ENCODE results near the gene IGSF6. TPM values are rescaled to one million over a fixed set of nuclear protein-coding genes. Genes with fewer than 3 reads are reported as not detected.
"Not testable (repeated sequence)": the region's sequence is repeated elsewhere in the genome, so short reads cannot be mapped to it uniquely, and the experiment has no call there.

The IGSF6 gene, protein sequence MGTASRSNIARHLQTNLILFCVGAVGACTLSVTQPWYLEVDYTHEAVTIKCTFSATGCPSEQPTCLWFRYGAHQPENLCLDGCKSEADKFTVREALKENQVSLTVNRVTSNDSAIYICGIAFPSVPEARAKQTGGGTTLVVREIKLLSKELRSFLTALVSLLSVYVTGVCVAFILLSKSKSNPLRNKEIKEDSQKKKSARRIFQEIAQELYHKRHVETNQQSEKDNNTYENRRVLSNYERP
- polyA plus RNA-seq (2013, experiment 1 of 4), result not detected
- polyA plus RNA-seq (2013, experiment 2 of 4), result not detected
- polyA plus RNA-seq (2013, experiment 3 of 4), result not detected
- polyA plus RNA-seq (2013, experiment 4 of 4), result not detected

DNA sequence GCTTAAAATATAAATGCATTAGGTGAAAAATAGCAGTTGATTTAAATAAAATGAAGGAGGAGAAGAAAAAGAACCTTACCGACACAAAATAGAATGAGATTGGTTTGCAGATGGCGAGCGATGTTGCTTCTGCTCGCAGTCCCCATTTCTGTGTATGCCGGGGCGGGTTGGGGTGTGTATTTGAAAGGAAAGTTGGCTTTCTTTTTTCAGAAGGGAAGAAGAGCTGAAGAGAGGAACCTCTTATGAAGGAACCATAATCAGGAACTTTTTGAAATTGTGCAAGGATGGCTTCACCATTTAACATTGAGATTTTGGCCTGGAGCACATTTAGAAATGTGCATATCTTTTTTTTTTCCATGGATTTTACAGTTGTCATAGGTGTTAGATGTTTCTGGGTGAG, at the start of gene IGSF6:
IGSF6 (minus strand) TSS at position 156 of the 400 bp plus-strand sequence; CDS start at position 146, 10 bp downstream.
- Histone ChIP-seq H3K27me3 (ENCODE audit: control insufficient read depth, insufficient read depth, low read length, poor library complexity, severe bottlenecking) (no peaks in the 10 kb centered on the region), H3K9me3 (ENCODE audit: control insufficient read depth, low read length) (no peaks in the 10 kb centered on the region), H3K27ac (ENCODE audit: insufficient read depth, low read depth, low read length, poor library complexity, severe bottlenecking) (no peak within 1 kb of the TSS), H3K36me3 (ENCODE audit: control insufficient read depth, insufficient read depth, low read length) (no peaks in the 10 kb centered on the region), H3K4me3 (ENCODE audit: insufficient read depth, low read depth, low read length) (no peak within 1 kb of the TSS), H3K4me1 (ENCODE audit: control insufficient read depth, insufficient read depth, low read length) (no peaks in the 10 kb centered on the region)
- WGBS, 2 experiments, result 96 to 99% methylated on average over 6 of the region's 6 CpGs

DNA sequence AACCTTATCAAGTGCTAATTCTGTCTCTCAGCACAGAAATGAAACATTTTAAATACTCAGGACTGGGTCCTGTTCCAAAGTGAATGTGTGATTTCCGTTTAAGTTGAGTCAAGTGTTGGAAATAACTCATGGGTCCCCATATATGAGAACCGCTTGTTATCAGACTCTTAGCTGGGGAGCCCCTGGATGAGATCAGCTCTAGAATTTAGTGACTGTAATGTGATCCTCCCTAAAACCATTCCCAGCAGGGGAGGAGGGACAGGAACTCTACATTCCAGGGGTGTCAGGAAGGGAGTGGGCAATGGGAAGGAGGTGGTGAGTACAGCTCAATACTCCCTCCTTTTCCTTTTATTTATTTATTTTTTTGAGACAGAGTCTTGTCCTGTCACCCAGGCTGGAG, 48.9 kb upstream of the IGSF6 start:
- H3K4me3 ChIP-seq (ENCODE audit: insufficient read depth, low read depth, low read length), result no peak overlapping the region
- H3K9me3 ChIP-seq (ENCODE audit: control insufficient read depth, low read length), result no peaks in the 10 kb centered on the region
- WGBS, 2 experiments, result 39 to 43% methylated on average over 2 of the region's 2 CpGs
- H3K27me3 ChIP-seq (ENCODE audit: control insufficient read depth, insufficient read depth, low read length, poor library complexity, severe bottlenecking), result no peaks in the 10 kb centered on the region
- H3K27ac ChIP-seq (ENCODE audit: insufficient read depth, low read depth, low read length, poor library complexity, severe bottlenecking), result no peak overlapping the region
- no peaks in the 10 kb centered on the region for H3K36me3 ChIP-seq (ENCODE audit: control insufficient read depth, insufficient read depth, low read length)
- no peaks in the 10 kb centered on the region for H3K4me1 ChIP-seq (ENCODE audit: control insufficient read depth, insufficient read depth, low read length)

DNA sequence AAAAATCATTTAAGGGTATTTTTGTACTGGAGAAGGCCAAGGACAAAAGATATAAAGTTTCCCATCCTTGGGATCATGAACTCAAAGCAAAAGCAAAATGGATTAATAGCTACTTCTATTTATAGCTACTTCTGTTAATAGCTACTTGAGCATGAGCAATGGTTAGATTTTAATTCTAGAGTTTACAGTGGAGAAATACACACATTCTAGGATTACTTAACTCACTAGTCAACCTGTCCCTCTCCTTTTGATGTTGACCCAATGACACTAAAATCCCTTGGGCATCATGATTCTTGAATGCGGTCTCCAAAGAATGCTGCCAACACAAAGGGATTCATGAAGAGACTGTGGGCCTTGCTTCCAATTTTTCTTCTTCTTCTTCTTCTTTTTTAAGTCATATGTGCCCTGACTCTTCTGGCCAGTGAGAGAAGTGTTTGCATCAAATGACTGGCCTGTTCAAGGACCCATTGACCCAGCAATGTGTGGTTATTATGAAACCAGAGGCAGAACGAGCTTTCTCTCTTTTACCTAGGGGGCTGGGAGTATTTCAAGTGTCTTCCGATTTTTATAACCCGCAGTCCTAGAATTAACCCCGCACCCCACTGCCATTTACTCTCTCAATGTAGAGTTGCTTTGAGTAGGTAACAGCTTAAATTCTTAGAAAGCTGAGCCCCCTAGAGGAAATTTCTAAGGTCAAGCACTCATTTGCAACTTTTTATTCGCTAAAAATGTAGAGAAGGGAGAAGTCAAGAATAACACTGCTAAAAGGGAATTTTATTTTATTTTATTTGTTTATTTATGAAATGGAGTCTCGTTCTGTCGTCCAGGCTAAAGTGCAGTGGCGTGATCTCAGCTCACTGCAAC, 46.0 kb upstream of the IGSF6 start:
- H3K4me3 ChIP-seq (ENCODE audit: insufficient read depth, low read depth, low read length), result no peak overlapping the region
- H3K27ac ChIP-seq (ENCODE audit: insufficient read depth, low read depth, low read length, poor library complexity, severe bottlenecking), result no peak overlapping the region
- 87 to 92% methylated on average over 9 of the region's 9 CpGs for WGBS, 2 experiments
- H3K4me1 ChIP-seq (ENCODE audit: control insufficient read depth, insufficient read depth, low read length), result no peaks in the 10 kb centered on the region
- no peaks in the 10 kb centered on the region for H3K36me3 ChIP-seq (ENCODE audit: control insufficient read depth, insufficient read depth, low read length)
- H3K9me3 ChIP-seq (ENCODE audit: control insufficient read depth, low read length), result no peaks in the 10 kb centered on the region
- H3K27me3 ChIP-seq (ENCODE audit: control insufficient read depth, insufficient read depth, low read length, poor library complexity, severe bottlenecking), result no peaks in the 10 kb centered on the region

DNA sequence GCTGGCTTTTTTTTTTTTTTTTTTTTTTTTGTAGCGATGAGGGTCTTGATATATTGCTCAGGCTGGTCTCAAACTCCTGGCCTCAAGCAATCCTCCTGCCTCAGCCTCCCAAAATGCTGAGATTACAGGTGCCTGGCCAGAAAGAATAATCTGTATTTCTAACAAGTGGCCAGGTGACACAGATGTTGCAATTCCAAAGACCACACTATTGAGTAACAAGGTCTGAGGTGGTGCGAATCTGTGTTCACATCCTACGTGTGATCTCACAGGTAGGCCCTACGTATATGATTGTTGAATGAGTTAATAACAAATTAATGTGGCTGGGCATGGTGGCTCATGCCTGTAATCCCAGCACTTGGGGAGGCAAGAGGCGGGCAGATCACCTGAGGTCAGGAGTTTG, 44.6 kb upstream of the IGSF6 start:
- no peaks in the 10 kb centered on the region for H3K4me1 ChIP-seq (ENCODE audit: control insufficient read depth, insufficient read depth, low read length)
- no peaks in the 10 kb centered on the region for H3K9me3 ChIP-seq (ENCODE audit: control insufficient read depth, low read length)
- H3K4me3 ChIP-seq (ENCODE audit: insufficient read depth, low read depth, low read length), result no peak overlapping the region
- H3K27me3 ChIP-seq (ENCODE audit: control insufficient read depth, insufficient read depth, low read length, poor library complexity, severe bottlenecking), result no peaks in the 10 kb centered on the region
- H3K36me3 ChIP-seq (ENCODE audit: control insufficient read depth, insufficient read depth, low read length), result no peaks in the 10 kb centered on the region
- WGBS, 2 experiments, result 90 to 91% methylated on average over 4 to 5 of the region's 5 CpGs
- H3K27ac ChIP-seq (ENCODE audit: insufficient read depth, low read depth, low read length, poor library complexity, severe bottlenecking), result no peak overlapping the region

DNA sequence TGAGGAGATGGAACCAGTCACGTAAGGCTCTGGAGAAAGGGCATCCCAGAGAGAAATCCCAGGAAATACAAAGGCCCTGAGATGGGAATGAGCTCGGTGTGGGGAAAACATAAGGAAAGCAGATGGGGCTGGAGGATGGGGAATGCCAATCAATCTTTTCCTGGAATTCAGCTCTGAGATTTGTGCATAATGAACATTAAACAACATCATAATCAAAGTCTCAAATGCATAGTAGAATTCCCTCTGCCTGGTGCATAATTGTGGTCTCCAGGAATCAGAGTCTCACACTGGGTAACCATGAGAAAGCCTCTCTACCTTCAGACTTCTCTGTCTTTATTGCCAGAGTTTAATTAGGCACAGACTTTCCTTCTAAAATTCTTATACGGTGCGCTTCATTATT, 42.2 kb upstream of the IGSF6 start:
- 96 to 97% methylated on average over 4 of the region's 4 CpGs for WGBS, 2 experiments
- H3K9me3 ChIP-seq (ENCODE audit: control insufficient read depth, low read length), result no peaks in the 10 kb centered on the region

DNA sequence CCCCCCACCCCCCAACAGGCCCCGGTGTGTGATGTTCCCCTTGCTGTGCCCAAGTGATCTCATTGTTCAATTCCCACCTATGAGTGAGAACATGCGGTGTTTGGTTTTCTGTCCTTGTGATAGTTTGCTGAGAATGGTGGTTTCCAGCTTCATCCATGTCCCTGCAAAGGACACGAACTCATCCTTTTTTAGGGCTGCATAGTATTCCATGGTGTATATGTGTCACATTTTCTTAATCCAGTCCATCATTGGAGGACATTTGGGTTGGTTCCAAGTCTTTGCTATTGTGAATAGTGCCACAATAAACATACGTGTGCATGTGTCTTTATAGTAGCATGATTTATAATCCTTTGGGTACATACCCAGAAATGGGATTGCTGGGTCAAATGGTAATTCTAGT, 38.6 kb upstream of the IGSF6 start:
- H3K4me3 ChIP-seq (ENCODE audit: insufficient read depth, low read depth, low read length); H3K9me3 ChIP-seq (ENCODE audit: control insufficient read depth, low read length); H3K27me3 ChIP-seq (ENCODE audit: control insufficient read depth, insufficient read depth, low read length, poor library complexity, severe bottlenecking); H3K27ac ChIP-seq (ENCODE audit: insufficient read depth, low read depth, low read length, poor library complexity, severe bottlenecking); H3K36me3 ChIP-seq (ENCODE audit: control insufficient read depth, insufficient read depth, low read length); H3K4me1 ChIP-seq (ENCODE audit: control insufficient read depth, insufficient read depth, low read length): not testable (repeated sequence)
- WGBS, 2 experiments, result 92 to 100% methylated on average over 3 of the region's 4 CpGs

More for the DNA sequence above, 42.2 kb upstream of the IGSF6 start:
- Histone ChIP-seq H3K4me1 (ENCODE audit: control insufficient read depth, insufficient read depth, low read length) (no peaks in the 10 kb centered on the region), H3K27ac (ENCODE audit: insufficient read depth, low read depth, low read length, poor library complexity, severe bottlenecking) (no peak overlapping the region), H3K27me3 (ENCODE audit: control insufficient read depth, insufficient read depth, low read length, poor library complexity, severe bottlenecking) (no peaks in the 10 kb centered on the region), H3K36me3 (ENCODE audit: control insufficient read depth, insufficient read depth, low read length) (no peaks in the 10 kb centered on the region), H3K4me3 (ENCODE audit: insufficient read depth, low read depth, low read length) (no peak overlapping the region)

DNA sequence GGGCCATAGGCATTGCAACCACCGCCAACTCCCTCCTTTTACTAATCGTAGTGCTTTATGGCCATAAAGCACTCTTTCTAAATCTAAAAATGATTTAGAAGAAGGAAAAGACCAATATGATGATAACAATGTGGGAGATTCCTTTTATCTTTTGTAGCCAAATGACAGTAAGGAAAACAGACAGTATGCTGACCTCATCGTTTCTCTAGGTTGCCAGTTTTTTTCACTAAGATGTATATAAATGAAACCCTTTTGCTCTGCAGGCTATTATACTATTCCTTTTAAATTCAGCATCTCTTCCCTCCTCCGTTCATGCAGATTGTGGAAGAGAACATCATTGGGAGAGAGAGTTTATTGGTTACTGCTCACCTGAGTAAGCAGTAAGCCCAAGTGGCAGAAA, 36.7 kb upstream of the IGSF6 start:
- Histone ChIP-seq H3K36me3 (ENCODE audit: control insufficient read depth, insufficient read depth, low read length) (no peaks in the 10 kb centered on the region), H3K4me3 (ENCODE audit: insufficient read depth, low read depth, low read length) (no peak overlapping the region), H3K4me1 (ENCODE audit: control insufficient read depth, insufficient read depth, low read length) (no peaks in the 10 kb centered on the region), H3K27ac (ENCODE audit: insufficient read depth, low read depth, low read length, poor library complexity, severe bottlenecking) (no peak overlapping the region), H3K9me3 (ENCODE audit: control insufficient read depth, low read length) (no peaks in the 10 kb centered on the region), H3K27me3 (ENCODE audit: control insufficient read depth, insufficient read depth, low read length, poor library complexity, severe bottlenecking) (no peaks in the 10 kb centered on the region)
- 81 to 87% methylated on average over 4 of the region's 4 CpGs for whole genome bisulfite sequencing, 2 experiments

DNA sequence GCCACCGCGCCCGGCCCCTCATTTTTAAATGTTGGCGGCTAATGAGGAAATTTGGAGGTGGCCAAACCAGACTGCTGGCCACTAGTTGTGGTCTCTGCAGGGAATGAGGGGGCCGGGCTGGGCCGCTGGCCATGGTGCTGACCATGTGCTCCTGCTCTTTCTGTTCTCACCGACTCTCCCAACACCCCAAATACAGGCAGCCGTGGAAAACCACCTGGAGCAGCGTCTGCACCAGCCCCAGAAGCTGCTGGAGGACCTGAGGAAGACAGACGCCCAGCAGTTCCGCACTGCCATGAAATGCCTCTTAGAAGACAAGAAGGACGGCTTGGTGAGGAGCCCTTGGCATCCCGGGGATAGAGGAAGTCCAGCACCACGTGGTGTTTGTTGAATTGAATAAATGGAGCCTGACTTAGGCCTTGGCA, 32.6 kb upstream of the IGSF6 start:
- H3K4me3 ChIP-seq (ENCODE audit: insufficient read depth, low read depth, low read length), result no peak overlapping the region
- no peaks in the 10 kb centered on the region for H3K36me3 ChIP-seq (ENCODE audit: control insufficient read depth, insufficient read depth, low read length)
- 53 to 58% methylated on average over 14 of the region's 14 CpGs for WGBS, 2 experiments
- no peaks in the 10 kb centered on the region for H3K27me3 ChIP-seq (ENCODE audit: control insufficient read depth, insufficient read depth, low read length, poor library complexity, severe bottlenecking)
- H3K27ac ChIP-seq (ENCODE audit: insufficient read depth, low read depth, low read length, poor library complexity, severe bottlenecking), result no peak overlapping the region
- H3K9me3 ChIP-seq (ENCODE audit: control insufficient read depth, low read length), result no peaks in the 10 kb centered on the region
- no peaks in the 10 kb centered on the region for H3K4me1 ChIP-seq (ENCODE audit: control insufficient read depth, insufficient read depth, low read length)

DNA sequence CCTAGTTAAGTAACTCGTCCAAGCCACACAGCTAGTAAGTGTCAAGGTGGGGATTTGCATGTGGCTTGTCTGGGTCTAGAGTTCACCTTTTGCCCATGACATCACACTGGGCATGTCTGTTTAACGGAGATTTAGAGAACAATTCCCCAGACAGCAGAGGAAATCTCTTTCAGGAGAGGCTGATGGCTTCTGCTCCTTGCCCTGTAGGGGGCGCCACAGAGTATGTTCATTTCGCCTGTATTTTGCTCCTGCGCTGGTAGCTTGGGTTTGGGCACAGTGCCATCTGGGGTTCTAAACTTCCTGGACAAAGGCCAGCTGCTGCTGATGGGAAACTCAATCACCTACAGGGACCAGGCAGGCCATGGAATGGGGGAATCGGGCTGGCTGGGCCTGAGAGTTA, 31.8 kb upstream of the IGSF6 start:
- Histone ChIP-seq H3K4me1 (ENCODE audit: control insufficient read depth, insufficient read depth, low read length) (no peaks in the 10 kb centered on the region), H3K27ac (ENCODE audit: insufficient read depth, low read depth, low read length, poor library complexity, severe bottlenecking) (no peak overlapping the region), H3K27me3 (ENCODE audit: control insufficient read depth, insufficient read depth, low read length, poor library complexity, severe bottlenecking) (no peaks in the 10 kb centered on the region), H3K9me3 (ENCODE audit: control insufficient read depth, low read length) (no peaks in the 10 kb centered on the region), H3K36me3 (ENCODE audit: control insufficient read depth, insufficient read depth, low read length) (no peaks in the 10 kb centered on the region), H3K4me3 (ENCODE audit: insufficient read depth, low read depth, low read length) (no peak overlapping the region)
- 50 to 52% methylated on average over 6 of the region's 6 CpGs for WGBS, 2 experiments

DNA sequence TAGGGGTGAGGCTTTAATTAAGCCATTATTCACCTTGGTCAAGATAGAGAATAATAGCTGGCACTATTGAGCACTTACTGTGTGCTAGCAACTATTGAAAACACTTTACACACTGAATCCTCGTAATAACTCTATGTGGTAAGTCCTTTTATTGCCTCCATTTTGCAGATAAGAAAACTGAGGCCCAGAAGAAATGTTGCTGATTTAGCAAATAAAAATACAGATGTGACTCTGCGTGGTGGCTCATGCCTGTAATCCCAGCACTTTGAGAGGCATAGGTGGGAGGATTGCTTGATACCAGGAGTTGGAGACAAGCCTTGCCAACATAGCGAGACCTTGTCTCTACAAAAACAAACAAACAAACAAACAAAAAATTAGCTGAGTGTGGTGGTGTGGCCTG, 30.8 kb upstream of the IGSF6 start:
- WGBS, 2 experiments, result 70 to 89% methylated on average over 2 to 3 of the region's 3 CpGs
- Histone ChIP-seq H3K4me3 (ENCODE audit: insufficient read depth, low read depth, low read length) (no peak overlapping the region), H3K27me3 (ENCODE audit: control insufficient read depth, insufficient read depth, low read length, poor library complexity, severe bottlenecking) (no peaks in the 10 kb centered on the region), H3K36me3 (ENCODE audit: control insufficient read depth, insufficient read depth, low read length) (no peaks in the 10 kb centered on the region), H3K27ac (ENCODE audit: insufficient read depth, low read depth, low read length, poor library complexity, severe bottlenecking) (no peak overlapping the region), H3K9me3 (ENCODE audit: control insufficient read depth, low read length) (no peaks in the 10 kb centered on the region), H3K4me1 (ENCODE audit: control insufficient read depth, insufficient read depth, low read length) (no peaks in the 10 kb centered on the region)
